Measurements from ENCODE around the gene SCAI.
"Not testable (repeated sequence)": the region's sequence is repeated elsewhere in the genome, so short reads cannot be mapped to it uniquely, and the experiment has no call there.

Gene SCAI

GRCh38 chr9:124964056-124964455, 179.3 kb downstream of the SCAI start:
- H3K27ac ChIP-seq, result peak overlapping the region in 6 of 21 experiments; percentile 39 to 83 (median 58)
- no peak overlapping the region for H3K4me3 ChIP-seq

GRCh38 chr9:124960409-124960752, 182.9 kb downstream of the SCAI start:
- H3K4me3 ChIP-seq, result no peak overlapping the region
- H3K27ac ChIP-seq, result no peak overlapping the region

GRCh38 chr9:124959671-124960408, 183.5 kb downstream of the SCAI start:
- not testable (repeated sequence) for H3K4me3 ChIP-seq, H3K27ac ChIP-seq

DNA sequence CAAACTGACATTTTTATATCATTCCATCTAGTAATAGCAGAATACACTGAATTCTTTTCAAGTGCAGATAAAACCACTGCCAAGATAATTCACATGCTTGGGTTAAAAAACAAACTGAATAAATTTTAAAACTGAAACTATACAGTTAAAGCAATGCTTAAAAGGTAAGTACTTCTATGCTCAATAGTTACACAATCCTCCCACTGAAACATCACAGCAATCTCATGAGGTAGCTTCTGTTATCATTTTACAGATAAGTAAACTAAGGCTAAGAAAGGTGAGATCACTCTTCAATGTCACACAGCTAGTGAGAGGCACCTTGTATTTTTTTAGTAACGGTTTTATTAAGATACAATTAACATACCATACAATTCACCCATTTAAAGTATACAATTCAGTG, 189.1 kb downstream of the SCAI start:
- no peak overlapping the region for H3K4me3 ChIP-seq
- no peak overlapping the region for H3K27ac ChIP-seq

DNA sequence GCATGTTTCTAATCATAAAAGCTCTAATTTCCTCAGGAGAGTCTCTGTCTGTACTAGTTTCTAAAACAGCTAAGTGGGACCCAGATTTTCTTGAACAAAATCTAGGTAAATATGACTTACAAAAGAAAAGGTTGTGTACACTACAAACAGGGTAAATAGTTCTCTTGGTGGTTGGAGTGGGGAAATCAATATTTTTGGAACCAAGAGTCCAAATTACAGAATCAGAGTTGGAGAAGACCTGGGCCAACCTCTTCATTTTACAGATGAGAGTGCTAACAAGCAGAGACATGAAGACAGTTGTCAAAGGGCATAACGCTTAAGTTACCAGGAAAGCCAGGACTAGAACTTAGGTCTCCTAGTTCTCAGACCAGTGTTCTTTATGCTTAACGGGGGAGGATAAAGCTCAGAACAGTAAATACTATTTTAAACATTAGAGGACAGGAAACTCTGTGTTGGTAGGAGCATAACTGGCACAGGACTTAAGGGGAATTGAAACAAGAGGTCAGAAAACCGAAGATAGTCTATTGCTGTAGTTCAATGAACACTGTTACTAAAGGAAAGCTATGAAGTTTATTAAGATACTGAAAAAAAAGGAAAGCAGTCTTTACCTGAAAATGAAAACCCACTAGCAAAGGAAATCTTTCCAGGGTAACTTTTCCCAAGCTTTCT, 193.1 kb downstream of the SCAI start:
- Histone ChIP-seq H3K27ac (no peak overlapping the region), H3K4me3 (no peak overlapping the region)

DNA sequence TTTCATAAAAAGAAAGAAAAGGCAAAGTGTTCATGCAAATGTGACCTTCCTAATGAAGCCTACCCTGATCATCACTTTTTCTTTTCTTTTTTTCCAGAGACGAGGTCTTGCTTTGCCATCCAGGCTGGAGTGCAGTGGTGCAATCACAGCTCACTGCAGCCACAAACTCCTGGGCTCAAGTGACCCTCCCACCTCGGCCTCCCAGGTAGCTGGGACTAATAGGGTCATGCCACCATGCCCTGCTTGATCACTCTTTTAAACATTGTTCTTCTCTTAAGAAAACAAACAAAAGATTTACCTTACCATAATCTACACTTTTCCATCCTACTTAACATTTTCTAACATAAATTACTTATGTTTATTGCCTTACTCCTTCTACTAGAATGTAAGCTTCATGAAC, 193.9 kb downstream of the SCAI start:
- no peak overlapping the region for H3K4me3 ChIP-seq
- no peak overlapping the region for H3K27ac ChIP-seq

- no peak overlapping the region for H3K4me3 ChIP-seq
Measured at GRCh38 chr9:124947727-124948391, 195.5 kb downstream of the SCAI start.

GRCh38 chr9:124946167-124946566, 197.2 kb downstream of the SCAI start:
- H3K27ac ChIP-seq, result no peak overlapping the region
- no peak overlapping the region for H3K4me3 ChIP-seq

More at GRCh38 chr9:124947727-124948391, 195.5 kb downstream of the SCAI start:
- no peak overlapping the region for H3K27ac ChIP-seq

- peak overlapping the region; percentile 67 to 87 (median 73) for H3K4me3 ChIP-seq
- H3K27ac ChIP-seq, result peak overlapping the region; percentile 89 to 99 (median 96)
Measured at GRCh38 chr9:124941679-124942561, 201.4 kb downstream of the SCAI start.

GRCh38 chr9:124940894-124941678, 202.2 kb downstream of the SCAI start, which contains the start of gene GOLGA1:
Gene GOLGA1 (minus strand): TSS chr9:124941083. CDS start chr9:124938711, 2,372 bp downstream.
- Histone ChIP-seq H3K27ac (peak within 1 kb of the TSS; percentile 89 to 99 (median 96)), H3K4me3 (peak within 1 kb of the TSS; percentile 67 to 87 (median 73))

- H3K4me3 ChIP-seq, result peak overlapping the region; percentile 67 to 87 (median 73)
- peak overlapping the region; percentile 89 to 99 (median 96) for H3K27ac ChIP-seq
Measured at GRCh38 chr9:124940521-124940893, 202.8 kb downstream of the SCAI start.

- Histone ChIP-seq H3K27ac (peak overlapping the region in 16 of 21 experiments; percentile 89 to 99 (median 96)), H3K4me3 (peak overlapping the region; percentile 67 to 87 (median 73))
Measured at GRCh38 chr9:124939944-124940343, 203.4 kb downstream of the SCAI start.

GRCh38 chr9:124934290-124934689, 209.0 kb downstream of the SCAI start:
- H3K27ac ChIP-seq, result no peak overlapping the region
- no peak overlapping the region for H3K4me3 ChIP-seq

DNA sequence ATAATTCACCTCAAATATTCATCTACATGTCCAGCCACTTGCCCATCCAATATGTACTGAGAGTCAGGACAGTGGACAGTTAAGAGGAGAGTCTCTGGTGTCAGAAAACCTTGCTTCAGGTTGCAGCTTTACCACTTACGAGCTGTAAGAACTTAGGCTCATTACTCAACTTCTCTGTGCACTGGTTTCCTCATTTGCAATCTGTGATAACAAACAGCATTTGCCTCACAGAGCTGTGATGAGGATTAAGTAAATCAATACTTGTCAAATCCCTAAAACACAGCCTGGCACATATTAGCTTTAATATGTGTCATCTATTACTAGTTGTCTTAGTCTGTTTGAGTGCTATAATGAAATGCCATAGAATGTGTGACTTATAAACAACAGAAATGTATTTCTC, 211.0 kb downstream of the SCAI start:
- Histone ChIP-seq H3K4me3 (no peak overlapping the region), H3K27ac (no peak overlapping the region)

GRCh38 chr9:124929464-124929863, 213.9 kb downstream of the SCAI start:
- no peak overlapping the region for H3K4me3 ChIP-seq
- H3K27ac ChIP-seq, result peak overlapping the region in 2 of 21 experiments; percentile 20 to 49

DNA sequence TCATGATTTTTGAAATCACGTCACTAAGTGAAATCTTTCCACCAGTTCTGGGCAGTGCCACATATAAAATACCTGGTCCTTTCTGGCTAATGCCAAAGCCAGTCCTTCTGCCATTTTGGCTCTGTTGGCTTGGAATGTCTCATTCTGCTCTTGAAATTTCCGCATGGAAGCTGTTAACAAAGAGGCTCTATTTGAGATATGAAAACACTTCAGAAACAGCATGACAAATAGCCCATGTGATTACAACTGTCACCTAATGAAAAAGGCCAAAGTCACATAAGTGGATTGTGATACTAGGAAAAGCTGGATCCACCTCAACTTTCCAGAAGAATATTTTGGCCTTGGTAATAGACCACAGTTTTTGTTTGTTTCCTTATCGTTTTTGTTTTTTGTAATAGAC, 215.2 kb downstream of the SCAI start:
- Histone ChIP-seq H3K4me3 (no peak overlapping the region), H3K27ac (no peak overlapping the region)

DNA sequence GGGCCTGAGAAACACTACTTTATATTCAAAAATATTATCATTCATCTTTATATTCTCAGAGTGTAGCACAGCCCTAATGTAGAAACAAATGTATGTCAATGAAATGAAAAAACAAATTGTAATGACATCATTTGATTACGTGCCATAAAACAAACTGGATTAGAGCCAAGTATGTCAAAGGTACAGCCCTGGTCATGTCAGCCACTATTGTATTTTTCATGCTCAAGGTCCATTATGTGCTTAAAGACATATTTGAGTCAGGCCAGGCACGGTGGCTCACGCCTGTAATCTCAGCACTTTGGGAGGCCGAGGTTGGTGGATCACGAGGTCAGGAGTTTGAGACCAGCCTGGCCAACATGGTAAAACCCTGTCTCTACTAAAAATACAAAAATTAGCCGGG, 222.9 kb downstream of the SCAI start:
- H3K4me3 ChIP-seq, H3K27ac ChIP-seq: not testable (repeated sequence)

DNA sequence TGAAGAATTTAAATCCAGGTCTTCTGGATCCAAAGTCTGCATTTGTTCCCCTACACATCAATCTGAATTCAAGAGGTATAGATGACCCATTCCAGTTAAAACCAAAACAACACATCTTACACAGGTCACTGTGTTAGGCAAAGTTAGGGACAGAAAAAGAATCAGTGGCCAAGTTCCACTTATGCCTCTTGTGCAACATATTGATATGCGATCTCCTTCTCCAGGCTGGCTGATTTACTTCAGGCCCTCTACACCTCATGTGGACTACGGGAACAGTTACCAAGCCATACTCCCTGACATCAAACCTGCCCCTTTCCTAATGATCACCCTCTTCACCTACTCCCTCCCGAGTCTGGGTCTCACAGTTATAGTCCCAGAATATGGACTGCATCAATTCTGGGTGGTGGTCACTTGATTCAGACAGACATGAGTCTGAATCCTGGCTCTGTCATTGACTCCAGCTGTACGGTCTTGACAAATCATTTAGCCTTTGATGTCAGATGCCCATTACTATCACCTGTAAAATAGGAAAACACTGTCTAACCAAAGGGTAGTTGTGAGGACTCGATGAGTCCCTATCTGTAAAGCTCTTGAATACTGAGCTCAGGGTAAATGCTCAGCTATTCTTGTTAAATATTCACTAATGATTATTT, 228.4 kb downstream of the SCAI start:
- H3K4me3 ChIP-seq, result no peak overlapping the region
- no peak overlapping the region for H3K27ac ChIP-seq

Measured in skin epidermis (tissue), 12 donors.